Measurements from ENCODE around the gene RBMS1. TPM values are rescaled to one million over a fixed set of nuclear protein-coding genes. Genes with fewer than 3 reads are reported as not detected.

The RBMS1 gene
- total RNA-seq, 1 donor from 2014 or later, result 148 TPM

DNA sequence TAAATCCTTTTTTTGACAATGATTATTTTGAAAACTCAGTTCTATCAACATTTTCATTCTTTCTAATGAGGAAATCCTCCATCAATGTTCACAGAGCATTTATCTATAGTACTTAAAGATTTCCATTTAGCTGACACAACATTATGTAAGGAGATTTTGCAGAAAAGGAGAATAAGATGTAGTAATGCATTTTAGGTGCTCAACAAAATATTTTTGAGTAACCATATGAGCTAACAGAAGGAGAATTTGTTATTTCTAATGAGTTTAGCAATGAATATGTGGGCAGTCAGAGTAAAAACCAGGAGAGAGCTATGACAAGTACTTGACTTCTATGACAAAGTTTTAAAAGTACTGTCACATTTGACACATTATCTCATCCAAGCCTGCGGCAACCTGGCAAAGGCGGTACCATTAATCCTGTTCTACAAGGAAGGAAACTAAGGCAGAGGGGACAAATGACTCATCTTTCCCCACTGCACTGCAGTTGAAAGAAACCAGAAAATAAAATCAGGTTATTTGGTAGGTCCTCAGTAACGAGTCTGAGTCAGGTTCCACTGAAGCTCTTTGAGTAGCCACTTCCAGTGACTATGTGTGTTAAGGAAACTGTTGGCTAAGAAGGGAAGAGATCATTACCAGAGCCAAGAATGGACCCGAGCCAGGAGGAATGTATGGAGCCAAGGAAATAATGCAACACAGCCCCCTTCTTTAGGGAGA, 159.4 kb downstream of the RBMS1 start:
- Histone ChIP-seq H3K4me3 (ENCODE audit: insufficient read depth, low read depth, low read length) (no peak overlapping the region), H3K36me3 (ENCODE audit: insufficient read depth, low read length) (peaks cover 2% of the 10 kb centered on the region), H3K27me3 (ENCODE audit: insufficient read depth, low read length) (no peaks in the 10 kb centered on the region), H3K9ac (ENCODE audit: low read length) (no peak overlapping the region), H3K4me2 (ENCODE audit: low read length) (no peak overlapping the region), H3K9me3 (ENCODE audit: insufficient read depth, low read depth, low read length) (no peaks in the 10 kb centered on the region), H4K20me1 (ENCODE audit: insufficient read depth, low read length) (peaks cover 87% of the 10 kb centered on the region), H3K79me2 (ENCODE audit: insufficient read depth, low read length) (peaks cover 99% of the 10 kb centered on the region), H3K27ac (ENCODE audit: low read depth, low read length) (no peak overlapping the region), H2AFZ (ENCODE audit: low read depth, low read length) (no peak overlapping the region), H3K4me1 (ENCODE audit: insufficient read depth, low read length) (peaks cover 7% of the 10 kb centered on the region)
- H3K27me3 Mint-ChIP-seq (ENCODE audit: low read depth, unreplicated experiment), result no peaks in the 10 kb centered on the region
- no peak for FAIRE-seq
- peak; percentile 62 for DNase-seq (ENCODE audit: low read depth)
- no peak for TF ChIP-seq CTCF (IDR thresholded peaks at IDR 0.05; ENCODE audit: insufficient read depth, low read depth, low read length)
- no peak for TF ChIP-seq EZH2 (IDR thresholded peaks at IDR 0.05; ENCODE audit: insufficient read depth, low read length)
- peak overlapping the region; percentile 29 for H3K27ac Mint-ChIP-seq (ENCODE audit: unreplicated experiment)
- no peaks in the 10 kb centered on the region for H3K9me3 Mint-ChIP-seq (ENCODE audit: unreplicated experiment)
- peaks cover 3% of the 10 kb centered on the region for H3K36me3 Mint-ChIP-seq (ENCODE audit: low read depth, unreplicated experiment)
- no peak overlapping the region for H3K4me3 Mint-ChIP-seq (ENCODE audit: unreplicated experiment)
- peaks cover 74% of the 10 kb centered on the region for H3K4me1 Mint-ChIP-seq (ENCODE audit: low read depth, unreplicated experiment)

DNA sequence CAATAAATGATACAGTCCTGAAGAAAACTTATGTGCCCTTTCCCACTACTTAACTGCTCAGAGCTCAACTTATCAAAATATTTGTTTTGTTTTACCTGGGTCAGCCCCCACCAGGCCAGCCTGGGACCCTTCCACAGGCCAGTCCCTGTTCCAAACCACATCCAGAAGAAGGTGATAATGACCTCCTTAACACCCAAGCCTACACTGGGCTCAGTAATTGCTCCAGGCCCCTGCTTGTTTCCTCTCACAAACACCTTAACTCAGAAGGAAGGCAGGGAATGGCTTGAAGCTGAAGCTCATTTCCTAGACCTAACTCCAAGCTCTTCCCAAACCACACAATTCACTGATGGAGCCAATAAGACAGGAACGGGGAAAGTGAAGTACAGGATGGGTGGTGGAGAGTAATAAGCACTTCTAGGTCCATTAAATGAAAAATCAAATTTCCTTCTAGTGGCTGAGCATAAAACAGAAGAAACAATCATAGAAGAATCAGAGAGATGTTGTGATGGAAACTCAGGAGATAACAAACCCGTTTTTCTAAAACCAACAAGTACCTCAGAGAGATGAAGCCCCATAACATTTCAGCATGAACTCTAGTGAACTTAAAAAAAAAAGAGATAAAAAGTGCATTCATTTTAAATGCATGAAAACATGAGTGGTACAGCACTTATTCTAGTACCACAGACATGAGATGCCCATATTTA, 160.1 kb downstream of the RBMS1 start:
- peaks cover 7% of the 10 kb centered on the region for H3K4me1 ChIP-seq (ENCODE audit: insufficient read depth, low read length)
- no peak overlapping the region for H3K4me3 Mint-ChIP-seq (ENCODE audit: unreplicated experiment)
- no peaks in the 10 kb centered on the region for H3K9me3 Mint-ChIP-seq (ENCODE audit: unreplicated experiment)
- no peaks in the 10 kb centered on the region for H3K9me3 ChIP-seq (ENCODE audit: insufficient read depth, low read depth, low read length)
- H3K4me3 ChIP-seq (ENCODE audit: insufficient read depth, low read depth, low read length), result no peak overlapping the region
- peaks cover 2% of the 10 kb centered on the region for H3K36me3 ChIP-seq (ENCODE audit: insufficient read depth, low read length)
- peaks cover 87% of the 10 kb centered on the region for H4K20me1 ChIP-seq (ENCODE audit: insufficient read depth, low read length)
- no peaks in the 10 kb centered on the region for H3K27me3 ChIP-seq (ENCODE audit: insufficient read depth, low read length)
- DNase-seq (ENCODE audit: low read depth), result no peak
- peaks cover 72% of the 10 kb centered on the region for H3K4me1 Mint-ChIP-seq (ENCODE audit: low read depth, unreplicated experiment)
- H3K27me3 Mint-ChIP-seq (ENCODE audit: low read depth, unreplicated experiment), result no peaks in the 10 kb centered on the region
- H3K27ac Mint-ChIP-seq (ENCODE audit: unreplicated experiment), result peak overlapping the region; percentile 44
- H2AFZ ChIP-seq (ENCODE audit: low read depth, low read length), result no peak overlapping the region
- no peak overlapping the region for H3K4me2 ChIP-seq (ENCODE audit: low read length)
- H3K9ac ChIP-seq (ENCODE audit: low read length), result no peak overlapping the region
- H3K27ac ChIP-seq (ENCODE audit: low read depth, low read length), result no peak overlapping the region
- peaks cover 99% of the 10 kb centered on the region for H3K79me2 ChIP-seq (ENCODE audit: insufficient read depth, low read length)
- peaks cover 3% of the 10 kb centered on the region for H3K36me3 Mint-ChIP-seq (ENCODE audit: low read depth, unreplicated experiment)
- FAIRE-seq, result no peak
- no peak for TF ChIP-seq EZH2 (IDR thresholded peaks at IDR 0.05; ENCODE audit: insufficient read depth, low read length)
- no peak for TF ChIP-seq CTCF (IDR thresholded peaks at IDR 0.05; ENCODE audit: insufficient read depth, low read depth, low read length)

DNA sequence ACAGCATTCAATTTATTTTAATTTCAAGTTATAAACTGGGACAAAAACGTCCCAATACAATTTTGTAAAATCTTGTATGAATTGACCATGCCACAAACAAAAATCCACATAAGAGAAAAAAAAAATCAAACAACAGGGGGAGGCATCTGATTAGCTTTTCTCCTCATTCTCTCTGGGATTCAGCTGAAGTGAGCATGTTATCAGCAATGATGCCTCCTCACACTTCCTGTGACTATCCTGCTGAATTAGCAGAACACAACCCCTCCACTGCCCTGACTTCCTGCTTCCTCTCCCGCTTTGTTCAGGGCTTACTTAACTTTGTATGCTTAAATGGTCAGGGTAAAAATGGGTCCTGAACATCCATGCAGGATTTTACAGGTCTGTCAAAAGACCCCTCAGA, 161.3 kb downstream of the RBMS1 start:
- Histone ChIP-seq H3K79me2 (ENCODE audit: insufficient read depth, low read length) (peaks cover 99% of the 10 kb centered on the region), H3K27ac (ENCODE audit: low read depth, low read length) (no peak overlapping the region), H3K4me3 (ENCODE audit: insufficient read depth, low read depth, low read length) (no peak overlapping the region), H3K27me3 (ENCODE audit: insufficient read depth, low read length) (no peaks in the 10 kb centered on the region), H3K36me3 (ENCODE audit: insufficient read depth, low read length) (peaks cover 2% of the 10 kb centered on the region), H3K9ac (ENCODE audit: low read length) (no peak overlapping the region), H2AFZ (ENCODE audit: low read depth, low read length) (no peak overlapping the region), H3K4me1 (ENCODE audit: insufficient read depth, low read length) (peaks cover 7% of the 10 kb centered on the region), H4K20me1 (ENCODE audit: insufficient read depth, low read length) (peaks cover 91% of the 10 kb centered on the region), H3K9me3 (ENCODE audit: insufficient read depth, low read depth, low read length) (no peaks in the 10 kb centered on the region), H3K4me2 (ENCODE audit: low read length) (peak overlapping the region; percentile 35)
- no peaks in the 10 kb centered on the region for H3K27me3 Mint-ChIP-seq (ENCODE audit: low read depth, unreplicated experiment)
- no peaks in the 10 kb centered on the region for H3K9me3 Mint-ChIP-seq (ENCODE audit: unreplicated experiment)
- FAIRE-seq, result no peak
- H3K27ac Mint-ChIP-seq (ENCODE audit: unreplicated experiment), result peak overlapping the region; percentile 17
- TF ChIP-seq EZH2 (IDR thresholded peaks at IDR 0.05; ENCODE audit: insufficient read depth, low read length) (no peak), CTCF (IDR thresholded peaks at IDR 0.05; ENCODE audit: insufficient read depth, low read depth, low read length) (no peak)
- DNase-seq (ENCODE audit: low read depth), result peak; percentile 24
- peaks cover 69% of the 10 kb centered on the region for H3K4me1 Mint-ChIP-seq (ENCODE audit: low read depth, unreplicated experiment)
- peaks cover 3% of the 10 kb centered on the region for H3K36me3 Mint-ChIP-seq (ENCODE audit: low read depth, unreplicated experiment)
- H3K4me3 Mint-ChIP-seq (ENCODE audit: unreplicated experiment), result no peak overlapping the region
